AML-193 (cell line): Measurements from ENCODE around the gene NKX1-2.

Experiments used
- DNase-seq, 2 experiments: peaks; one replicate each; lab custom pipeline; 2025; lab: John Stamatoyannopoulos, UW

Gene NKX1-2

DNA sequence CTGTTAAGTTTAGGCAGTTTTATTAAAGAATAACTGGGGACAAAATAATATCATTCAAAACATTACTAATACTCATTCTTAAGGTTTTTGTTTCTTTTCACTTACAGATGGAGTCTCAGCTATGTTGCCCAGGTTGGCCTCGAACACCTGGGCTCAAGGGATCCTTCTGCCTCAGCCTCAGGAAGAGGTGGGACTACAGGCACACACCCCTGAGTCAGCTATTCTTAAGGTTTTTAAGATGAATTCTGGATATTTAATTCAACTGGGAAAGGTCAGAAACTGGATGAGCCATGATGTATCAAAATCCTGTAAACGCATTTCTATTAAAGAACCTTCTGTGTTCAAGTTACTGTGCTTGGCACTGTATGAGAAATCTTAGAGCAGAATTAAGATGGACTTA lies 34.6 kb downstream of the NKX1-2 start:
- DNase-seq = no peak

DNA sequence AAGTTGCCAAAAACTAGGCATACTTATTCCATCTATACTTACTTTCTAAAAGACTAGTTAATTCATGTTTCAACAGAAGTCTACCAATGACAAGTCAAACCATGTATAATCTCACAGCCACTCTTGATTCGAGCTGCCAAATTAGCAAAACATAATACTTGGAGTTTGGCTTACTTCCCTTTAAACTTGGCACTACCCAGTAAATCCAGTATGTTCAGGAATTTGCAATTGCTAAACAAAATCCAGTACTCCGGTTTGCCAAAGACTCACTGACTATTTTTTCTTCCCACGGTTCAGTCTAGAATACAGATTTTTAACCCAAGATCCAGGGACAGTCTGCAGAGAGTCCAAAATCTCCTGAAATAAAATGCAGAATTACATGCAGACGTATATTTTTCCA lies 35.8 kb downstream of the NKX1-2 start:
- no peak for DNase-seq

DNA sequence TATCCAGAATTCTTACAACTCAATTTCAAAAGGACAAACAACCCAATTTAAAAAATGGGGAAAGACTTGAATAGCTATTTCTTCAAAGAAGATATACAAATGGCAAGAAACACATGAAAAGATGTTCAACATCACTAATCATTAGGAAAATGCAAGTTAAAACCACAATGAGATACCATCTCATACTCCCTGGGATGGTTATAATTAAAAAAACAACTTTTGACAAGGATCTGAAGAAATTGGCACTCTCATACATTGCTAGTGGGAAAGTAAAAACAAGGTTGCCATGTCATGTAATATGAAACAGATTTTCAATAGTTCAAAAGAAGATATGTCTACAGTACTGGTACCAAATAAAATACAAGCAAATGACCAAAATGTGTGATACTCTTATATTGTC lies 40.1 kb downstream of the NKX1-2 start:
- no peak for DNase-seq

DNA sequence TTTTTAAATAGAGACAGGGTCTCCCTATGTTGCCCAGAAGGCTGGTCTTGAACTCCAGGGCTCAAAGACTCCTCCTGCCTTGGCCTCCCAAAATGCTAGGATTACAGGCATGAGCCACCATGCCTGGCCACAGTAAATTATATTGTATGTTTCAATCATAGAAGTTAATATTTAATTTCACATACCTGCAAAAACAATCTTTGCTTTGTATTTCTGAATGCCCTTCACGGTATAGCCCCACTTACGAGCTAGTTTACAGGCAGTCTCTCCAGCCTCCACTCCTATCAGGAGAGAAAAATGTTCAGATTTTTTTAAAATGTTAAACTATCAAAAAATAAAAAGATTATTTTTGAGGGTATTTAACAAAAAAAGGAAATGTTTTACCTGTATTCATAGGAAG lies 41.5 kb downstream of the NKX1-2 start:
- DNase-seq = no peak

DNA sequence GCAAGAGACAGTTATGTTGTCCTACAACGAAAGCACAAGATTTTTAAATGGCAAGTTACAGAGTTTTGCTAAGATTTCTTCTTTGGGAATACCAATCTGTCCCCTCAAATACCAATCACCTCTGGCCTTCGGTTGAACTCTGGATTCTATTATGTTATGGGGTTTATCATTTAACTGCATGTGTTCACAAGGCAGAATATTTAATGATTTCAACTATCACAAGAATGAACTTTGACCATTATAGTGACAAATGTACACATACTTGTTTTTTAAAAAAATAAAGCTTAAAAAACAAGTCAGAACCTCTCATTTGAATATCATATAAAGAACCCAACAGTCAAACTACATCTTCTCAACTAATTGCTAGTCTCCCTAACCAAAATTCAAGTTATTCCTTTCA lies 42.4 kb downstream of the NKX1-2 start:
- DNase-seq = no peak

DNA sequence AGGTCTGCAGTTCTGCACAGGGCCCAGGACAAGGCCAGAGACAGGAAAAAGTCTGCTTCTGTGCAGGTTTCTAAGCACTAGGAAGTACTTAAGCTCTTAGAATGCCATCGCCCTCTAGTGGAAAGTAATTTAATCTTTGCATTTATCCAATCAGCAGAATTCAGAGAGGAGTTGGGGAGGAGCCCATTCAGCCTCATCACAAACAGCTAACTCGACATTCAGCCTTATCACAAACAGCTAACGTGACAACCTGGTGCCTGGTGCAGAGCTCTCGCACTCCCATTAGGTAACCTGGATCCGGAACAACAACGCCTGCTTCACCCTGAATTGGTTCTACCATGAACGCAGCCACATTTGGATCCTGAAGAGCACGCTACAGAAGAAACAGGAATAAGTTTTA lies 46.3 kb downstream of the NKX1-2 start:
- peak; percentile 74 to 89 for DNase-seq

DNA sequence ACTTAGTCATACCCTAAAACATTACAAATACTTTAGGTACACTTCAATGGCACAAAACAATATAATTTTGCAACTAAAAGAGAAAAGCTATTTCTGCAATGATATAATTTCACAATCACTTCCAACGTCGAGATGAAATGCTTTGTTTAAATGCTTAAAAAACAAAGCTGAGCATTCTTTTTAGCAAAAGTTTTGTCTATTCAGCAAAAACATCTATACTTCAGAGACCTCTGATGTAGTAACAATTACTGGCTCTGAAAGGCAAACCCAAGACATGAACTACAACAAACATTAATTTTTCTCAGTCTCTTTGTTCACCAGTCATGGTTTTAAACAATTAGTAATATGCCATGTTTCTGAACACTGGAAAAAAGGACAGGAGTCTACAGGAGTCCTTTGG lies 47.6 kb downstream of the NKX1-2 start:
- DNase-seq = no peak

DNA sequence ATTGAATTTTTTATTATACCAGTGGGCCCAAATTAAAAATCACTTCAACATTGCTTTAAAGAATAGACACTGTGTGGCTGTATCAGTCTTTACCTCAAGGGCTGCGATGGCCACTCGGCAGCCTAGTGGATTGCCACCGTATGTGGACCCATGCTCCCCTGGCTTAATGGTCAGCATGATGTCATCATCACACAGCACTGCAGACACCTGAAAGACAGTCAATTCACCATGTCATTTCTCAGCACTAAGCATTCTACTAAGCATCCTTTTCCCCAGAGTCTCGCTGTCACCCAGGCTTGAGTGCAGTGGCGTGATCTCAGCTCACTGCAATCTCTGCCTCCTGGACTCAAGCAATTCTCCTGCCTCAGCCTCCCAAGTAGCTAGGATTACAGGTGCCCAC lies 48.2 kb downstream of the NKX1-2 start:
- no peak for DNase-seq
